Measurements from ENCODE around the gene UBE2Q2.
"Not testable (repeated sequence)": the region's sequence is repeated elsewhere in the genome, so short reads cannot be mapped to it uniquely, and the experiment has no call there.

Gene UBE2Q2

DNA sequence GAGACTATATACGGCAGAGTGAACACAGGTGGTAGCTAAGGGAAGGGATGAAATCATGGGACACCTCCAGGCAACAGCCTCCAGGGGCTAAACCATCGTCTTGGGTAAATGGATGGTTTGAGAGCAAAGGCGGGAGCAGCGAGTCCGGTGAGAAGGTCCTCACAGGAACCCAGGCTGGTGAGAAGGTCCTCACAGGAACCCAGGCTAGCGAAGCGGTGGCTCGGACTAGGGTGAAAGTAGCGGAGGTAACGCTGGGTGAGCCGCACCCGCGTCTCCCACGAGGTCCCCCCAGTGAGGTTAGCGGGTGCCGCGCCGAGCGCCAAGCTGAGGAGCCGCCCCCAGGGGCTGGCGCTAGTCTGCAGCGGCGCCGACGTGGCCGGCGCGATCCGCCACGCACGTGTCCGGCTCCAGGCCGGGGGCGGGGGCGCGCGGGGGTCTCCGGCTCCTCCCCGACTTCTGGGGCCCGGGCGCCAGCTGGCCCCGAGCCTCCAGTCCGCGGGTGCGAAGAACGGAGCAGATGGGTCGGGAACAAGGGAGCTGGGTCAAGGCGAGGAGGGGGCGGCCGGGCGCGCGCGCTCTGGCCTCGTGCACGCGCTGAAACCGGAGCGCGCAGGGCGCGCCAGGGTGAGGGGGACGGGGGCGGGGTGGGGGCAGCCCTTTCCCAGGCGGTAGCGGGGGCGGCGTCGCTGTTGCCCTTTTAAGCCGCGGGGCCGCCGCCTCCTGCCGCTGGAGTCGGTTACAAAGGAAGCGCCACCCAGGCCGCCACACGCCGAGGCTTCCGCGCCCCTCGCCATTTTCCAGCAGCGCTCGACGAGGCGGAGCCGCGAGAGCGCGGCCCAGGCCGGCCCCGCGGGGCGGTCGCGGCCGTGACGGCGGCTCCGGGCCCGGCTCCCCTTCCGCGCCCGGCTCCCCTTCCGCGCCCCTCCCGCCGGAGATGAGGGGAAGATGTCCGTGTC lies at the start of gene UBE2Q2:
Gene UBE2Q2 (plus strand): TSS at position 726 of the 956 bp plus-strand sequence. CDS start 220 bp downstream, at position 946.
- no peak for TF ChIP-seq JUND (IDR thresholded peaks at IDR 0.05; ENCODE audit: low read depth)
- in situ Hi-C loops (cut with HindIII; ENCODE audit: low pct_unique_long_range_greater_than_20kb, low sequenced_read_pairs): no loop called here
- DNase-seq (ENCODE audit: low read depth in 1 of 2, low spot score in 1 of 2): peak; percentile 66 to 81

DNA sequence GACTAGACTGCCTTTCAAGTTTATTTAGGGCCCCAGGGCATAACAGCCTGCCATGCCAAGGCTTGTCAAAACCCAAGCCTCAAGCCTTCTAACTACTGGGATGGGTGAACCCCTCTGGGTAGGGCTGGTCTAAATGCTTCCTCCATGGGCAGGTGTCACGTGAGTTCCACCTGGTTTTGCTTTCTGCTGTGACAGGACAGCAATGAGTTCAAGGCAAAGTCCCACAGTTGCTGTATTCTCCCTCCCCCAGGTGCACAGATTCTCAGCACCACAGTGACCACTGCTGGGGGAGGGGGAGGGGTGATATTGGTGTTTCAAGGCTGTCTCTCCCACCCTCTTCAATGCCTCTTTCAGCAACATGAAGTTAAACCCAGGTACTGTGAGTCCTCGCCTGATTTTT lies 46.9 kb upstream of the UBE2Q2 start:
- in situ Hi-C loops (cut with HindIII; ENCODE audit: low pct_unique_long_range_greater_than_20kb, low sequenced_read_pairs): no loop called here
- no peak for DNase-seq (ENCODE audit: low read depth in 1 of 2, low spot score in 1 of 2)
- TF ChIP-seq JUND (IDR thresholded peaks at IDR 0.05; ENCODE audit: low read depth): no peak

DNA sequence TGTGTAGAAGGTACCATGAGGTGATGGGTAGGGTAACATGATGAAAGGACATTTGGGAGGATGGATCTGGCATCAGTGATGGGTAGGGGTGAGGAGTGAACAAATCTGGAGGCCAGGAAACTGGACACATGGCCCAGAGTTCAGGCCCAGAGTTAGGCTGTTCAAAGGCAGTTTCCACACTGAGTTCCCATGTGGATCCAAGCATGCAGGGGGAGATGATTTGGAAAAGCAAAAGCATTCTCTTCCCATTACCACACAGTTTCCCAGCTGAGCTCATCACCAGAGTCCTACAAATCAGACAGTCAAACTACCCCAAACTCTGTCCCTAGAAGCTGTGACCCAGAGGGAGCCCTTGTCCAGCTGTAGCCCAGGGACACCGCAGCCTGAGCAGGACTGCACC lies 46.1 kb upstream of the UBE2Q2 start:
- DNase-seq (ENCODE audit: low read depth in 1 of 2, low spot score in 1 of 2); in situ Hi-C loops (cut with HindIII; ENCODE audit: low pct_unique_long_range_greater_than_20kb, low sequenced_read_pairs): not testable (repeated sequence)

DNA sequence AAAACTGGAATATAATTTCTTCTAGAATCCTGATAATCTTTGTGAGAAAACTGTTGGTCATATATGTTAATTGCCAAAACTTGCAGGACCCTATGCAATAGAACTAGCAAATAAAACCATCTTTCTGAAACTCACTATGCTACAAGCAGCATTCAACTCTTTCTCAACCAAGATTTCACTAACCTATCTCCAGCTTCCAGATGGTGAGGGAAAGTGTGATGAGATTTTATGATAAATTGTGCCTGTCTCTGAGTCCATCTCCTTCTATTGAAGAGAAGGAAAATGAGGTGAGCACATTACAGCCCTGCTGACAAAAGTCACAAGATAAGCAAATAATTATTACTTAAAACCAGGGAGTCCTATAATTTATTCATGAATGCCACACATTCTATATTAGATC lies 44.1 kb upstream of the UBE2Q2 start:
- no peak for DNase-seq (ENCODE audit: low read depth in 1 of 2, low spot score in 1 of 2)
- no peak for TF ChIP-seq JUND (IDR thresholded peaks at IDR 0.05; ENCODE audit: low read depth)
- in situ Hi-C loops (cut with HindIII; ENCODE audit: low pct_unique_long_range_greater_than_20kb, low sequenced_read_pairs): no loop called here

DNA sequence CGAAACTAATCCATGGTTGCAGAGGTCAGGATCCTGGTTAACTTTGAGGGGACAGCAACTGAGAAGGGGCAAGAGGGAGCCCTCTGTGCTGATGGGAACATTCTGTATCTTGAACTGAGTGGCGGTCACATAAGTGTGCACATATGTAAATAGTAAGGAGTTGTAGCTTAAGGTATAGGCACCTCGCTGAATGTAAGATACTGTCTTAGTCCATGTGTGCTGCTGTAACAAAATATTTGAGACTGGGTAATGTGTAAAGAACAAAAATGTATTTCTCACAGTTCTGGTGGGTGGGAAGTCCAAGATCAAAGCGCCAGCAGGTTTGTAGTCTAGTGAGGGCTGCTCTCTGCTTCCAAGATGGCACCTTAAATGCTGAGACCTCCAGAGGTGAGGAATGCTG lies 42.8 kb upstream of the UBE2Q2 start:
- in situ Hi-C loops (cut with HindIII; ENCODE audit: low pct_unique_long_range_greater_than_20kb, low sequenced_read_pairs); DNase-seq (ENCODE audit: low read depth in 1 of 2, low spot score in 1 of 2): not testable (repeated sequence)

DNA sequence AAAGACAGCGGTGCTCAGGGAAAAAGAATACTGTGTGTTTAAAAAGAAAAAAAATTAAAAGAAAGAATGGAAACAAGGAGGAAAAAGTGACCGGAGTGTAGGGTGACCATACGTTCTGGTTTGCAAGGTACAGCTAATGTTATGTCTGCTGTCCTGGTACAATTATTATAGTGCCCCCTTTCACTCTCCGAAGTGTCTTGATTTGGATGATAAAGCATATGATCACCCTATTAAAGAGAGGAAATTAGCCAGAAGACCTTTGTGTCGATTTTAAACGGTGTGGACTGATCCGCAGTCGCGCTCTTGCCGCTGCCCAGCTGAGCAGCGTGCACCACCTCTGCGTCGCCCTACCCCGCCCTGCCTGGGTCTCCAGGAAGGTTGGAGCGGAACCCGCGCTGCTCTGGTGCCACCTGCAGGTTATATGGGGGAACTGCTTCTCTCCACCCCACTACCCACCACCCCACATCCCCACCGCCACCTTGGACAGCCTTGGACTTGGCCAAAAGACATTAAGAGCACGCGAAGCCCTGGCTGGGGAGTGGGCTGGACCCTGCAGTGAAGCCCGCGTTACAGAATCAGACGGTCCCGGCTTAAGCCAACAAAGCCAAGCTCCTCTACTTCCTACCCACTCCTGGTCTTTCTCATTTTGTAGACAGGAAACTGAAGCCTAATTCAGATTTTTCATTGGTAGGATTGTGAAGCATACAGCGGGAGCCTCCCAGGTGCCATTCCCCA lies 41.2 kb upstream of the UBE2Q2 start:
- in situ Hi-C loops (cut with HindIII; ENCODE audit: low pct_unique_long_range_greater_than_20kb, low sequenced_read_pairs): no loop called here
- TF ChIP-seq JUND (IDR thresholded peaks at IDR 0.05; ENCODE audit: low read depth): no peak
- peak; percentile 66 to 79 for DNase-seq (ENCODE audit: low read depth in 1 of 2, low spot score in 1 of 2)

DNA sequence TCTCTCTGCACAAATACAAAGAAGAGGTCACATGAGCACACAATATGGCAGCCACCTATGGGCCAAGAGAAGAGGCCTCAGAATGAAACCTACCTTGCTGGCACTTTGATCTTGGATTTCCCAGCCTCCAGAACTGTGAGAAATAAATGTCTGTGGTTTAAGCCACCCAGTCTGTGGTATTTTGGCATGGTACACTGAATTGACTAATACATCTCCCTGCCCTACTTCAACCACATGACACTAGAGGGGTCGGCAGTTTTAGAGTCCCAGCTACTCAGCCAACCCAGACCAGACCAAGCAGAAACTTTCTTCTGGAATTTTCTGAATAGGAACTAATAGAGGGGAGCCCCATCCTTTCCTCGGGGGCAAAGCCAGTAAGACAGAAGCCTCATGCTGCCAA lies 35.8 kb upstream of the UBE2Q2 start:
- DNase-seq (ENCODE audit: low read depth in 1 of 2, low spot score in 1 of 2); in situ Hi-C loops (cut with HindIII; ENCODE audit: low pct_unique_long_range_greater_than_20kb, low sequenced_read_pairs): not testable (repeated sequence)

DNA sequence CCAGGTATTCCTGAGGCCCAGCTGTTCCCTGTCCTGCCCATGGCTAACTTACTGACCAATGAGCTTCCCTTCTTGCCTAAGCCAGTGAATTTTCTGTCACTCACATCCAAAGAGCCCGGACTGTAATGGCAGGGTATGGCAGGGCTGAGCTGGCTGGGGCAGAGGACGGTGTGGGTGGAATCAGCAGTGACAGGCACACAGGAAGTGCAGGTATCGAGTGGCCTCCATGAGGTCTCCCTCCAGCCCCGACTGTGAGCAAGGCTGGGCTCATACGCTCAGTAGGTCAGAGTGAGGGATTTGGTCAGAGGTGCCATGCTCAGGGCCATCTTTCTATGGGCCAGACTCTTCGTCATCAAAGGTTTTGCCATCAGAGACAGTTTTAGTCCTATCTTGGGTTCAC lies 35.2 kb upstream of the UBE2Q2 start:
- in situ Hi-C loops (cut with HindIII; ENCODE audit: low pct_unique_long_range_greater_than_20kb, low sequenced_read_pairs); DNase-seq (ENCODE audit: low read depth in 1 of 2, low spot score in 1 of 2): not testable (repeated sequence)

DNA sequence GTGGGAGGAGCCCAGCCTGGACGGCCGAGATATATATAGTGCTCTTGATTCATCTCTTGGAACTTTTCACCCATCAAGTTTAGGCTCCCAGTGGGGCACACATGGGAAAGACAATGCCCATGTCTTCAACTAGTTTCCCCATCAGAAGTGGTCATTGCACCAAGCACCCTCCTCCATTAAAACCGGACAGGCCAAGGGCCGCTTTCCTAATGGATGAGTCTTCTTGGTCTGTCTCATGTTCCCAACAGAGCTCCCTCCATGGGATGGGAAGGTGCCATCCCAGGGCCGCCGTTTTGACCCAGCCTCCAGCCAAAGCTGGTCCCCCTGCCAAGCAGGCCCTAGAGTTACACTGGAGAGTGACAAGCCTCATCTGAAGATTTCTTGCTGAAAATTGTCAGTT lies 34.7 kb upstream of the UBE2Q2 start:
- DNase-seq (ENCODE audit: low read depth in 1 of 2, low spot score in 1 of 2): no peak
- in situ Hi-C loops (cut with HindIII; ENCODE audit: low pct_unique_long_range_greater_than_20kb, low sequenced_read_pairs): no loop called here
- no peak for TF ChIP-seq JUND (IDR thresholded peaks at IDR 0.05; ENCODE audit: low read depth)

DNA sequence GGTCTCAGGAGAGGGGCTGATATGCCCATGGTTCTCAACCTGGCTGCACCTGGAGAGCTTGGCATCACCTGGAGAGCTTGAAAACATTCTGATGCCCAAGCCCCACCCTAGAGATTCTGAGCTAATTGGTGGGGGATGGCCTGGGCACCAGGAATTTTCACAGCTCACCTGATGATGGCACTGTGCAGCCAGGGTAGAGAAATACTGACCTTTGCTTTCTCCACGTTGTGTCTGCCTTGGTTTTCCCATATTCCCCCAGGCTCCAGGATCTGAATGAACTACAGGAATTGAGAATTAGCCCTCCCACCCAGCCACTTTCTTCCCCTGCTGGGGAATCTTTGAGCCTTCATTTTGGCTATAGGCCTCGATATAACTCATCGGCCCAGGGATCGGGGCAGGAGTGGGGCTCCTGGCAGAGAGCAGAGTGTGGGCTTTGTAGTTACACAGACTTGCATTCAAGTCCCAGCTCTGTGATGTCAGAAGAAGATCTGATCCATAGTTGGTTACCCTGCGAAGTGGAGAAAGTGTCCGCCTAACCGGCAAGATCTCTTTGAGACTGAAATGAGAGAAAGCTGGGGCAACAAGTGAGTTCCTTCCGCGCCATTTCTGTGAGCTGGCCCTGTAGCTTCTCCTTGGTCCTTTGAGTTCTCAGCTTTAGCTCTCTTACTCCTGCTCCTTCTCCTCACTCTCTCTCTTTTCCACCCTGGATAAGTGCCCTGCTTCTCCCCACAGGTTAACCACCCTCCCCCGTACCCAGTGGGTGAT lies 33.1 kb upstream of the UBE2Q2 start:
- DNase-seq (ENCODE audit: low read depth in 1 of 2, low spot score in 1 of 2): peak; percentile 44 to 75
- in situ Hi-C loops (cut with HindIII; ENCODE audit: low pct_unique_long_range_greater_than_20kb, low sequenced_read_pairs): no loop called here
- TF ChIP-seq JUND (IDR thresholded peaks at IDR 0.05; ENCODE audit: low read depth): no peak

DNA sequence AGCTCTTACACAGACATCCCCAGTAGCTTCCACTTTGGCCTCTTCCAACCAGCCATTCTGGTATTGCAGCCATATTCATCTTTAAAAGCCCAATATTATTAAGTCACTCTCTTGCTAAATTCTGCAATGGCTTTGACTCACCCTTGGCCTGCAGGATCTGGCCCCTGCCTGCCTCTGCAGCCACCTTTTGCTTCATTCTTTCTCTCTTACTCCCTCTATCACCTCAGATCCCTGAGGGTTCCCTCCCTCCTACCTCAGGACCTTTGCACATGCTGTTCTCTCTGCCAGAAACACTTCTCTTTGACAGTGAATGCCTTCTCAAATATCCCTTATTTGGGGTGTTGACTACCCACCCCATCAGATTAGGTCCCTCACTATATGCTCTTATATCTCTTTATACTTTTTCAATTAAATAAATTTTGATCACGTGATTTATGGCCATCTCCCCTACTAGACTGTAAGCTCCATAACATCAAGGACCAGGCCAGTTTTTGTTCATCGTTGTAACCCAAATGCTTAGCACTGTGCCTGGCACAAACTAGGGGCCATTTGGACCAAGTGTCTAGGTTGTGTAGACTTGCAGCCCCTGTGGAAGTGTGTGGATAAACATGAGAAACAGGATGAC lies 32.3 kb upstream of the UBE2Q2 start:
- no peak for TF ChIP-seq JUND (IDR thresholded peaks at IDR 0.05; ENCODE audit: low read depth)
- in situ Hi-C loops (cut with HindIII; ENCODE audit: low pct_unique_long_range_greater_than_20kb, low sequenced_read_pairs): no loop called here
- no peak for DNase-seq (ENCODE audit: low read depth in 1 of 2, low spot score in 1 of 2)

DNA sequence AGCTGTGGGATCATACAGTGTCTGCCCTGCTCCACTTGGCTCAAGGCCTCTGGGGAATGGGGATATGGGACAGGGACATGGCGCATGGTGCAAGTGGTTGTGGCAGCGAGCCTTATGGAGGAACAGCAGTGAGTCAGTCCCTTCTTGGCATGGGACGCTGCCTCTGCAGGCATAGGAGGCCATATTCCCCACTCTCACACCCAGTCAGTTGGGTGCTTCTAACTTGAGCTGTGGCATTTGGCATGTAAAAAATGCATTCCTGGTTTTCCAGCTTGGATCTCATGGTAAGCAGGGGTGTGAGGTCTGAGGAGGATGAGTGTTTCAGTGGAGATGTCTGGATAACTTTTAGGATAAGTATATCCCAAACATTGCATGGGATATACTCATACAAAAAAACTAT lies 31.6 kb upstream of the UBE2Q2 start:
- DNase-seq (ENCODE audit: low read depth in 1 of 2, low spot score in 1 of 2): no peak
- no peak for TF ChIP-seq JUND (IDR thresholded peaks at IDR 0.05; ENCODE audit: low read depth)
- in situ Hi-C loops (cut with HindIII; ENCODE audit: low pct_unique_long_range_greater_than_20kb, low sequenced_read_pairs): no loop called here

Data from T47D (cell line).